ENCODE results near the gene SF1.
A peak's percentile ranks its signal among the peaks of the same experiment; 100 is the strongest.

Gene SF1

DNA sequence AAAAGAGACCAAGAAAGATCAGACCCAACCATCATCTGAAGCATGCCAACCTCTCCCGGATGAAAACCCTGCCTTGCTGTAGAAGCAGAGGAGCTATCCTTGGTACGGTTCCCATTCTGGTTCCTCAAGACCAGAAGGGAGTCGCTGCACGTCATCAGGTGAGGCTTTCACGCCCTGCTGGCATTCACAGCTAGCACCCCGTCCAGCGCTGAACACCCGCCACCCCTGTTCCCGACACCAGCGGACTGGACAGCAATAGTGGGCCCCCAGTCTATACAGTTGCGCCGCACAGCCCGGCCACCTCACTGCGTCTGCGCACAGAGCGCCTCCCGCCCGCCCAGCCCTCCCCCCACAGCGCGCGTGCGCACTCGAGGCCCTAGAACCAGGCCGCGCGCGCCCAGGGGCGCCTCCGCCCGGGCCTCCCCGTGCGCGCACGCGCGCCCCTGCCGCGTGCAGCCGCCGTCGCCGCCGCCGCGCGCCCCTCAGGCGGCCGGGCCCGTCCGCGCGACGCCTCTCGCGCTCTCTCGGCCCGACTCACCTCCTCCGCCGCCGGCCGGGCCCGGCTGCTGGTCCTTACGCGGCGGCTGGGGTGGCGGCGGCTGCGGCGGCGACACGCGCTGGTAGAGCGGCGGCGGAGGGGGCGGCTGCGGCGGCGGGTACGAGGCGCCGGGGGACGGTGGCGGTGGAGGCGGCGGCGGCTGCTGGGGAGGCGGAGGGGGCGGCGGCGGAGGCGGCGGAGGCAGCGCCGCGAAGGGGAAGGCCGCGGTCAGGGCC is 706 bp downstream of the SF1 start:
- H2AFZ ChIP-seq (ENCODE audit: insufficient read depth, low read length, poor library complexity): no peak overlapping the region
- no peaks in the 10 kb centered on the region for H3K27me3 ChIP-seq (ENCODE audit: insufficient read depth, low read length)
- peak overlapping the region; percentile 90 for H3K18ac ChIP-seq (ENCODE audit: low read length)
- H4K12ac ChIP-seq (ENCODE audit: low read depth, low read length): peak overlapping the region; percentile 88
- H4K8ac ChIP-seq (ENCODE audit: low read depth, low read length): peak overlapping the region; percentile 81
- H3K9me3 ChIP-seq (ENCODE audit: insufficient read depth, low read depth, low read length): no peaks in the 10 kb centered on the region
- DNase-seq: peak; percentile 61 to 88
- H3K36me3 ChIP-seq (ENCODE audit: control insufficient read depth in 1 of 2, insufficient read depth in 2 of 2, low read length in 2 of 2): peaks cover 16 to 35% of the 10 kb centered on the region in 2 experiments
- peak overlapping the region; percentile 86 for H2BK120ac ChIP-seq (ENCODE audit: insufficient read depth, low read length, poor library complexity)
- H3K4ac ChIP-seq (ENCODE audit: low read depth, low read length): peak overlapping the region; percentile 99
- peak overlapping the region; percentile 91 for H4K91ac ChIP-seq (ENCODE audit: low read depth, low read length)
- peaks cover 14% of the 10 kb centered on the region for H3K79me2 ChIP-seq (ENCODE audit: control insufficient read depth, insufficient read depth, low read length, poor library complexity)
- peak overlapping the region; percentile 89 for H2BK5ac ChIP-seq (ENCODE audit: low read depth, low read length, poor library complexity)
- H3K14ac ChIP-seq (ENCODE audit: low read length): peak overlapping the region; percentile 76
- peak overlapping the region; percentile 71 for H3K4me2 ChIP-seq (ENCODE audit: low read length)
- no CpG with 5 or more reads among the region's 98 CpGs for WGBS (ENCODE audit: extremely low coverage, insufficient coverage, insufficient read length)
- peaks cover 3 to 4% of the 10 kb centered on the region in 2 experiments for H3K4me1 ChIP-seq (ENCODE audit: control insufficient read depth in 1 of 2, insufficient read depth in 2 of 2, low read length in 2 of 2)
- peak overlapping the region; percentile 99 for H3K9ac ChIP-seq (ENCODE audit: low read length)
- H2BK12ac ChIP-seq (ENCODE audit: low read length): no peak overlapping the region
- peak overlapping the region; percentile 97 for H3K4me3 ChIP-seq (ENCODE audit: low read depth, low read length)
- no peak overlapping the region for H2AK5ac ChIP-seq (ENCODE audit: low read length)
- no peak overlapping the region for H3K23ac ChIP-seq (ENCODE audit: low read length)
- H3K79me1 ChIP-seq (ENCODE audit: low read length): peaks cover 10% of the 10 kb centered on the region
- H3K27ac ChIP-seq (ENCODE audit: low read depth, low read length): peak overlapping the region; percentile 99

GRCh38 chr11:64776875-64777274 is 1.5 kb downstream of the SF1 start:
- DNase-seq: no peak
- Histone ChIP-seq H3K27me3 (ENCODE audit: insufficient read depth, low read length) (no peaks in the 10 kb centered on the region), H3K4me2 (ENCODE audit: low read length) (peak overlapping the region; percentile 71), H3K4me3 (ENCODE audit: low read depth, low read length) (no peak overlapping the region), H3K27ac (ENCODE audit: low read depth, low read length) (no peak overlapping the region), H2BK12ac (ENCODE audit: low read length) (no peak overlapping the region), H2AFZ (ENCODE audit: insufficient read depth, low read length, poor library complexity) (peak overlapping the region; percentile 53), H3K9ac (ENCODE audit: low read length) (peak overlapping the region; percentile 62), H4K91ac (ENCODE audit: low read depth, low read length) (no peak overlapping the region), H2BK5ac (ENCODE audit: low read depth, low read length, poor library complexity) (no peak overlapping the region), H3K9me3 (ENCODE audit: insufficient read depth, low read depth, low read length) (no peaks in the 10 kb centered on the region), H3K79me2 (ENCODE audit: control insufficient read depth, insufficient read depth, low read length, poor library complexity) (peaks cover 14% of the 10 kb centered on the region), H3K79me1 (ENCODE audit: low read length) (peaks cover 10% of the 10 kb centered on the region), H3K4me1 (ENCODE audit: control insufficient read depth in 1 of 2, insufficient read depth in 2 of 2, low read length in 2 of 2) (peaks cover 3 to 4% of the 10 kb centered on the region in 2 experiments), H3K36me3 (ENCODE audit: control insufficient read depth in 1 of 2, insufficient read depth in 2 of 2, low read length in 2 of 2) (peaks cover 17 to 38% of the 10 kb centered on the region in 2 experiments), H2AK5ac (ENCODE audit: low read length) (no peak overlapping the region), H3K23ac (ENCODE audit: low read length) (no peak overlapping the region), H3K4ac (ENCODE audit: low read depth, low read length) (peak overlapping the region; percentile 99), H3K18ac (ENCODE audit: low read length) (no peak overlapping the region), H4K12ac (ENCODE audit: low read depth, low read length) (no peak overlapping the region), H4K8ac (ENCODE audit: low read depth, low read length) (no peak overlapping the region), H2BK120ac (ENCODE audit: insufficient read depth, low read length, poor library complexity) (no peak overlapping the region), H3K14ac (ENCODE audit: low read length) (no peak overlapping the region)
- WGBS (ENCODE audit: extremely low coverage, insufficient coverage, insufficient read length): no CpG with 5 or more reads among the region's 3 CpGs

- Histone ChIP-seq H3K23ac (ENCODE audit: low read length) (no peak overlapping the region), H3K27ac (ENCODE audit: low read depth, low read length) (no peak overlapping the region), H2BK12ac (ENCODE audit: low read length) (no peak overlapping the region), H3K79me2 (ENCODE audit: control insufficient read depth, insufficient read depth, low read length, poor library complexity) (peaks cover 14% of the 10 kb centered on the region), H3K4me2 (ENCODE audit: low read length) (peak overlapping the region; percentile 71), H2BK120ac (ENCODE audit: insufficient read depth, low read length, poor library complexity) (no peak overlapping the region), H3K36me3 (ENCODE audit: control insufficient read depth in 1 of 2, insufficient read depth in 2 of 2, low read length in 2 of 2) (peaks cover 17 to 41% of the 10 kb centered on the region in 2 experiments), H4K12ac (ENCODE audit: low read depth, low read length) (no peak overlapping the region), H3K4ac (ENCODE audit: low read depth, low read length) (peak overlapping the region; percentile 80), H3K79me1 (ENCODE audit: low read length) (peaks cover 10% of the 10 kb centered on the region), H2BK5ac (ENCODE audit: low read depth, low read length, poor library complexity) (no peak overlapping the region), H4K8ac (ENCODE audit: low read depth, low read length) (no peak overlapping the region), H3K18ac (ENCODE audit: low read length) (no peak overlapping the region), H3K9ac (ENCODE audit: low read length) (no peak overlapping the region), H2AK5ac (ENCODE audit: low read length) (no peak overlapping the region), H3K14ac (ENCODE audit: low read length) (no peak overlapping the region), H4K91ac (ENCODE audit: low read depth, low read length) (no peak overlapping the region), H2AFZ (ENCODE audit: insufficient read depth, low read length, poor library complexity) (no peak overlapping the region), H3K27me3 (ENCODE audit: insufficient read depth, low read length) (no peaks in the 10 kb centered on the region), H3K9me3 (ENCODE audit: insufficient read depth, low read depth, low read length) (no peaks in the 10 kb centered on the region), H3K4me1 (ENCODE audit: control insufficient read depth in 1 of 2, insufficient read depth in 2 of 2, low read length in 2 of 2) (peaks cover 3 to 4% of the 10 kb centered on the region in 2 experiments), H3K4me3 (ENCODE audit: low read depth, low read length) (no peak overlapping the region)
- no CpG with 5 or more reads among the region's 6 CpGs for WGBS (ENCODE audit: extremely low coverage, insufficient coverage, insufficient read length)
- DNase-seq: no peak
Measured at GRCh38 chr11:64776425-64776824, 1.9 kb downstream of the SF1 start.

- H4K8ac ChIP-seq (ENCODE audit: low read depth, low read length): no peak overlapping the region
- H2BK120ac ChIP-seq (ENCODE audit: insufficient read depth, low read length, poor library complexity): no peak overlapping the region
- peaks cover 5% of the 10 kb centered on the region for H3K79me1 ChIP-seq (ENCODE audit: low read length)
- peaks cover 3 to 4% of the 10 kb centered on the region in 2 experiments for H3K4me1 ChIP-seq (ENCODE audit: control insufficient read depth in 1 of 2, insufficient read depth in 2 of 2, low read length in 2 of 2)
- peaks cover 14% of the 10 kb centered on the region for H3K79me2 ChIP-seq (ENCODE audit: control insufficient read depth, insufficient read depth, low read length, poor library complexity)
- no peak overlapping the region for H3K14ac ChIP-seq (ENCODE audit: low read length)
- H4K12ac ChIP-seq (ENCODE audit: low read depth, low read length): no peak overlapping the region
- WGBS (ENCODE audit: extremely low coverage, insufficient coverage, insufficient read length): no CpG with 5 or more reads among the region's 5 CpGs
- H3K4ac ChIP-seq (ENCODE audit: low read depth, low read length): peak overlapping the region; percentile 4
- peaks cover 32 to 63% of the 10 kb centered on the region in 2 experiments for H3K36me3 ChIP-seq (ENCODE audit: control insufficient read depth in 1 of 2, insufficient read depth in 2 of 2, low read length in 2 of 2)
- no peak overlapping the region for H3K23ac ChIP-seq (ENCODE audit: low read length)
- no peak overlapping the region for H2AFZ ChIP-seq (ENCODE audit: insufficient read depth, low read length, poor library complexity)
- H2BK12ac ChIP-seq (ENCODE audit: low read length): no peak overlapping the region
- H3K27ac ChIP-seq (ENCODE audit: low read depth, low read length): no peak overlapping the region
- H3K18ac ChIP-seq (ENCODE audit: low read length): no peak overlapping the region
- H3K9ac ChIP-seq (ENCODE audit: low read length): no peak overlapping the region
- H3K9me3 ChIP-seq (ENCODE audit: insufficient read depth, low read depth, low read length): no peaks in the 10 kb centered on the region
- no peak overlapping the region for H4K91ac ChIP-seq (ENCODE audit: low read depth, low read length)
- no peaks in the 10 kb centered on the region for H3K27me3 ChIP-seq (ENCODE audit: insufficient read depth, low read length)
- DNase-seq: no peak
- H3K4me2 ChIP-seq (ENCODE audit: low read length): no peak overlapping the region
- no peak overlapping the region for H3K4me3 ChIP-seq (ENCODE audit: low read depth, low read length)
- H2BK5ac ChIP-seq (ENCODE audit: low read depth, low read length, poor library complexity): no peak overlapping the region
- no peak overlapping the region for H2AK5ac ChIP-seq (ENCODE audit: low read length)
Measured at GRCh38 chr11:64774144-64774543, 4.2 kb downstream of the SF1 start.

All from trophoblast cell (in vitro differentiated cells and primary cell).